ENCODE results near the gene ARSG.

- no peak for TF ChIP-seq TCF12 (IDR thresholded peaks at IDR 0.05; ENCODE audit: low read depth)
- TF ChIP-seq, protein P1, sequence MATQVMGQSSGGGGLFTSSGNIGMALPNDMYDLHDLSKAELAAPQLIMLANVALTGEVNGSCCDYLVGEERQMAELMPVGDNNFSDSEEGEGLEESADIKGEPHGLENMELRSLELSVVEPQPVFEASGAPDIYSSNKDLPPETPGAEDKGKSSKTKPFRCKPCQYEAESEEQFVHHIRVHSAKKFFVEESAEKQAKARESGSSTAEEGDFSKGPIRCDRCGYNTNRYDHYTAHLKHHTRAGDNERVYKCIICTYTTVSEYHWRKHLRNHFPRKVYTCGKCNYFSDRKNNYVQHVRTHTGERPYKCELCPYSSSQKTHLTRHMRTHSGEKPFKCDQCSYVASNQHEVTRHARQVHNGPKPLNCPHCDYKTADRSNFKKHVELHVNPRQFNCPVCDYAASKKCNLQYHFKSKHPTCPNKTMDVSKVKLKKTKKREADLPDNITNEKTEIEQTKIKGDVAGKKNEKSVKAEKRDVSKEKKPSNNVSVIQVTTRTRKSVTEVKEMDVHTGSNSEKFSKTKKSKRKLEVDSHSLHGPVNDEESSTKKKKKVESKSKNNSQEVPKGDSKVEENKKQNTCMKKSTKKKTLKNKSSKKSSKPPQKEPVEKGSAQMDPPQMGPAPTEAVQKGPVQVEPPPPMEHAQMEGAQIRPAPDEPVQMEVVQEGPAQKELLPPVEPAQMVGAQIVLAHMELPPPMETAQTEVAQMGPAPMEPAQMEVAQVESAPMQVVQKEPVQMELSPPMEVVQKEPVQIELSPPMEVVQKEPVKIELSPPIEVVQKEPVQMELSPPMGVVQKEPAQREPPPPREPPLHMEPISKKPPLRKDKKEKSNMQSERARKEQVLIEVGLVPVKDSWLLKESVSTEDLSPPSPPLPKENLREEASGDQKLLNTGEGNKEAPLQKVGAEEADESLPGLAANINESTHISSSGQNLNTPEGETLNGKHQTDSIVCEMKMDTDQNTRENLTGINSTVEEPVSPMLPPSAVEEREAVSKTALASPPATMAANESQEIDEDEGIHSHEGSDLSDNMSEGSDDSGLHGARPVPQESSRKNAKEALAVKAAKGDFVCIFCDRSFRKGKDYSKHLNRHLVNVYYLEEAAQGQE (IDR thresholded peaks at IDR 0.05; ENCODE audit: low read depth) = no peak
- TF ChIP-seq CREB1 (IDR thresholded peaks at IDR 0.05; ENCODE audit: low read depth) = no peak
- TF ChIP-seq EP300 (IDR thresholded peaks at IDR 0.05; ENCODE audit: borderline replicate concordance) = no peak
- TF ChIP-seq MAX (IDR thresholded peaks at IDR 0.05) = no peak
- TF ChIP-seq FOXM1 (IDR thresholded peaks at IDR 0.05; ENCODE audit: borderline replicate concordance, low read depth) = no peak
- TF ChIP-seq TAF1 (IDR thresholded peaks at IDR 0.05; ENCODE audit: low read depth) = no peak
- no peak for TF ChIP-seq CEBPB (IDR thresholded peaks at IDR 0.05)
- no peak for TF ChIP-seq EGR1 (IDR thresholded peaks at IDR 0.05)
- no peak for TF ChIP-seq YY1 (IDR thresholded peaks at IDR 0.05; ENCODE audit: low read depth)
Measured at GRCh38 chr17:68344701-68345136, 53.4 kb downstream of the ARSG start.
